H9 (cell line): ENCODE results near the gene SBK3. TPM values are rescaled to one million over a fixed set of nuclear protein-coding genes. Genes with fewer than 3 reads are reported as not detected.

Experiments used
- DNase-seq: peaks from one replicate; pipeline ENCODE4 v3.0.0-alpha.2; 2017
- H2AFZ ChIP-seq: one replicate; pipeline ENCODE4 v1.6.1; 2013; ENCODE audit warnings: mild to moderate bottlenecking, low read length, control low read depth, moderate library complexity
- H2AK5ac ChIP-seq: 2 replicates; pipeline ENCODE4 v1.6.1; 2013; ENCODE audit warnings: low read length, control low read depth, mixed read lengths; ENCODE audit not compliant: insufficient read length
- H2BK120ac ChIP-seq: one replicate; pipeline ENCODE4 v1.6.1; 2013; ENCODE audit warnings: low read depth, mild to moderate bottlenecking, low read length, control low read depth, inconsistent platforms; ENCODE audit not compliant: poor library complexity, severe bottlenecking
- H2BK12ac ChIP-seq: 2 replicates; pipeline ENCODE4 v1.6.1; 2013; ENCODE audit warnings: low read length, control low read depth, mixed read lengths, low read depth; ENCODE audit not compliant: insufficient read length
- H2BK15ac ChIP-seq: 2 replicates; pipeline ENCODE4 v1.6.1; 2013; ENCODE audit warnings: low read depth, low read length, control low read depth
- H2BK20ac ChIP-seq: one replicate; pipeline ENCODE4 v1.6.1; 2013; ENCODE audit warnings: low read depth, mild to moderate bottlenecking, low read length, control low read depth, inconsistent platforms; ENCODE audit not compliant: poor library complexity, severe bottlenecking
- H2BK5ac ChIP-seq: 2 replicates; pipeline ENCODE4 v1.6.1; 2013; ENCODE audit warnings: low read length, control low read depth, mixed read lengths; ENCODE audit not compliant: insufficient read length
- H3K14ac ChIP-seq: 2 replicates; pipeline ENCODE4 v1.6.1; 2013; ENCODE audit warnings: low read length, control low read depth; ENCODE audit not compliant: insufficient read depth
- H3K18ac ChIP-seq: 2 replicates; pipeline ENCODE4 v1.6.1; 2013; ENCODE audit warnings: low read depth, mild to moderate bottlenecking, mixed read lengths, low read length, control low read depth; ENCODE audit not compliant: insufficient read length
- H3K23ac ChIP-seq: 2 replicates; pipeline ENCODE4 v1.6.1; 2013; ENCODE audit warnings: low read length, control low read depth, mixed read lengths, low read depth; ENCODE audit not compliant: insufficient read length
- H3K23me2 ChIP-seq: 2 replicates; pipeline ENCODE4 v1.6.1; 2013; ENCODE audit warnings: low read depth, mild to moderate bottlenecking, mixed read lengths, low read length, control low read depth; ENCODE audit not compliant: insufficient read length, poor library complexity, severe bottlenecking
- H3K27ac ChIP-seq: 2 replicates; pipeline ENCODE4 v1.5.1; 2013; ENCODE audit warnings: low read length, control low read depth, mixed read lengths, low read depth; ENCODE audit not compliant: insufficient read length
- H3K27me3 ChIP-seq: 2 replicates; pipeline ENCODE4 v1.6.1; 2013; ENCODE audit warnings: low read length, control low read depth, inconsistent platforms; ENCODE audit not compliant: insufficient read depth
- H3K4ac ChIP-seq: 2 replicates; pipeline ENCODE4 v1.6.1; 2013; ENCODE audit warnings: low read depth, mild to moderate bottlenecking, control low read depth, inconsistent platforms, low read length, moderate library complexity
- H3K4me1 ChIP-seq: 2 replicates; pipeline ENCODE4 v1.6.1; 2013; ENCODE audit warnings: low read length, control low read depth, inconsistent platforms; ENCODE audit not compliant: insufficient read depth
- H3K4me2 ChIP-seq: 2 replicates; pipeline ENCODE4 v1.6.1; 2013; ENCODE audit warnings: low read length, control low read depth, mixed read lengths; ENCODE audit not compliant: insufficient read length, insufficient read depth
- H3K56ac ChIP-seq: 2 replicates; pipeline ENCODE4 v1.6.1; 2013; ENCODE audit warnings: low read depth, mild to moderate bottlenecking, mixed read lengths, low read length, control low read depth; ENCODE audit not compliant: insufficient read length
- H3K79me1 ChIP-seq: 2 replicates; pipeline ENCODE4 v1.6.1; 2013; ENCODE audit warnings: low read depth, mild to moderate bottlenecking, moderate library complexity, low read length, control low read depth, inconsistent platforms; ENCODE audit not compliant: insufficient read depth, poor library complexity, severe bottlenecking
- H3K79me2 ChIP-seq: 2 replicates; pipeline ENCODE4 v1.6.1; 2013; ENCODE audit warnings: low read length, control low read depth, inconsistent platforms; ENCODE audit not compliant: insufficient read depth
- H3K9ac ChIP-seq: 2 replicates; pipeline ENCODE4 v1.6.1; 2013; ENCODE audit warnings: low read length, control low read depth, mixed read lengths; ENCODE audit not compliant: insufficient read length; ENCODE audit errors: extremely low read depth
- H3K9me3 ChIP-seq: one replicate; pipeline ENCODE4 v1.6.1; 2013; ENCODE audit warnings: low read depth, low read length, inconsistent platforms; ENCODE audit not compliant: control insufficient read depth
- H3T11ph ChIP-seq: one replicate; pipeline ENCODE4 v1.6.1; 2013; ENCODE audit warnings: mild to moderate bottlenecking, low read length, control low read depth, inconsistent platforms
- H4K20me1 ChIP-seq: one replicate; pipeline ENCODE4 v1.6.1; 2013; ENCODE audit not compliant: control insufficient read depth, insufficient read length, insufficient read depth
- H4K5ac ChIP-seq: 2 replicates; pipeline ENCODE4 v1.6.1; 2013; ENCODE audit warnings: low read depth, mild to moderate bottlenecking, mixed read lengths, low read length, control low read depth; ENCODE audit not compliant: insufficient read length
- H4K8ac ChIP-seq: replicated peaks from 2 replicates; pipeline ENCODE4 v1.6.1; 2013; ENCODE audit warnings: low read length, control low read depth, mixed read lengths, low read depth; ENCODE audit not compliant: insufficient read length
- H4K91ac ChIP-seq: 2 replicates; pipeline ENCODE4 v1.6.1; 2013; ENCODE audit warnings: low read depth, mild to moderate bottlenecking, moderate library complexity, mixed read lengths, low read length, control low read depth; ENCODE audit not compliant: insufficient read length
- H3K27ac Mint-ChIP-seq, 3 experiments: 2 replicates in 2 of 3; 3 replicates in 1 of 3; pipeline ENCODE4 v1.8.0; 2020 to 2021; ENCODE audit warnings: mixed read lengths in 3 of 3, mild to moderate bottlenecking in 1 of 3, moderate library complexity in 1 of 3
- H3K27me3 Mint-ChIP-seq: 2 replicates; pipeline ENCODE4 v1.8.0; 2021; ENCODE audit warnings: low read depth, mild to moderate bottlenecking, moderate library complexity, mixed read lengths
- H3K36me3 Mint-ChIP-seq, 3 experiments: 2 replicates in 2 of 3; 3 replicates in 1 of 3; pipeline ENCODE4 v1.8.0; 2020 to 2021; ENCODE audit warnings: low read depth in 3 of 3, mixed read lengths in 3 of 3; ENCODE audit not compliant: insufficient read depth in 1 of 3
- H3K4me1 Mint-ChIP-seq, 2 experiments: 2 replicates each; pipeline ENCODE4 v1.8.0; 2020; ENCODE audit warnings: mixed read lengths in 2 of 2
- H3K4me3 Mint-ChIP-seq, 2 experiments: 2 replicates in 1 of 2; 3 replicates in 1 of 2; pipeline ENCODE4 v1.8.0; 2020 to 2021; ENCODE audit warnings: mild to moderate bottlenecking in 2 of 2, mixed read lengths in 2 of 2, moderate library complexity in 1 of 2
- H3K9me3 Mint-ChIP-seq, 2 experiments: 2 replicates in 1 of 2; 3 replicates in 1 of 2; pipeline ENCODE4 v1.8.0; 2020; ENCODE audit warnings: mild to moderate bottlenecking in 2 of 2, mixed read lengths in 2 of 2, moderate library complexity in 1 of 2
- WGBS: extraction: QIAGEN DNeasy Blood & Tissue Kit; methylation state at CpG from one replicate; pipeline ENCODE4 v1.1.7; 2013; ENCODE audit warnings: missing lambda C conversion rate, low lambda C conversion rate, mixed read lengths; ENCODE audit not compliant: insufficient read length; ENCODE audit errors: extremely low coverage; 5-methylcytosine and 5-hydroxymethylcytosine counted together
- total RNA-seq: library from RNA; stranded (reverse); gene quantifications from 2 replicates; pipeline ENCODE4 v1.2.1, GENCODE V29; 2021
- TF ChIP-seq, protein P1 (sequence below): fragments of 200-600 bp; sonication (generic); conservative IDR thresholded peaks from 3 replicates; pipeline ENCODE4 v1.8.0; 2021; ENCODE audit warnings: antibody characterized with exemption, mild to moderate bottlenecking

SBK3 gene
- total RNA-seq, 1 experiment from 2014 or later: 0.70 TPM

DNA sequence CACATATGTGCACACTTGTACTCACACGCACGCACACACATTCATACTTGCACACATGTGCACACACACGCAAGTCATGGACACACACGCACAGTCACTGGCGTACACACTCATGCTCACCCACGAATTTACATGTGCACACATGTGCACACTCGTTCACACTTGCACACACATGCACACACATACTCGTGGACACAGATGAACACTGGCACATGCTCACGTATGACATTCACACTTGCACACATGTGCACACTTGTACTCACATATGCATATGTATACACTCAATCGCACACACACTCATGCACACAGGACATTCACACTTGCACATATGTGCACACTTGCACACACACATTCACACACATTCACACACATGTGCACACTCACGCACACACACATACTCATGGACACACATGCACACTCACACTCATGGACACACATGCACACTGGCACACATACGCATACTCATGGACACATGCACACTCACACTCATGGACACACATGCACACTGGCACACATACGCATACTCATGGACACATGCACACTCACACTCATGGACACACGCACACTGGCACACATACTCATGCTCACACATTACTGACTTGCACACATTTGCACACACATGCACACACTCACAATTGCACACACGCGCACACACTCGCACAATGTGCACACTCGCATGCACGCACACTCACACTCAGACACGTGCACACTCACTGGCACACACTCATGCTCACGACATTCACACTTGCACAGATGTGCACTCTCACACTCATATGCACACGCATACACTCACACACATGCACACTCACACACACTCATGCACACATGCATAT, 17.9 kb downstream of the SBK3 start:
- H3K4me2 ChIP-seq: no peak overlapping the region
- H3K27ac Mint-ChIP-seq: no peak overlapping the region
- H3K79me1 ChIP-seq: no peaks in the 10 kb centered on the region
- H3K27me3 Mint-ChIP-seq: peaks cover 4% of the 10 kb centered on the region; the same call in 1 of the 2 replicates
- no peak overlapping the region for H2BK120ac ChIP-seq
- no peaks in the 10 kb centered on the region for H3K79me2 ChIP-seq
- no peak overlapping the region for H3K4me3 Mint-ChIP-seq
- no peaks in the 10 kb centered on the region for H3K36me3 Mint-ChIP-seq
- H3K4me1 Mint-ChIP-seq: no peaks in the 10 kb centered on the region; a peak in 1 of 4 replicates
- no peaks in the 10 kb centered on the region for H3K9me3 Mint-ChIP-seq
- H3K27me3 ChIP-seq: no peaks in the 10 kb centered on the region
- H3K9me3 ChIP-seq: no peaks in the 10 kb centered on the region
- no peak overlapping the region for H2AK5ac ChIP-seq
- no peak overlapping the region for H3K23ac ChIP-seq
- H3K23me2 ChIP-seq: no peaks in the 10 kb centered on the region
- H3K14ac ChIP-seq: no peak overlapping the region
- no peak overlapping the region for H2BK15ac ChIP-seq
- no peak overlapping the region for H2BK12ac ChIP-seq
- H2AFZ ChIP-seq: no peak overlapping the region
- no peak overlapping the region for H3K4ac ChIP-seq
- H3K4me1 ChIP-seq: no peaks in the 10 kb centered on the region; the same call in 1 of the 2 replicates
- no peak overlapping the region for H3T11ph ChIP-seq
- no peak overlapping the region for H4K8ac ChIP-seq
- WGBS: no CpG with 5 or more reads among the region's 22 CpGs
- DNase-seq: no peak
- H3K18ac ChIP-seq: no peak overlapping the region
- H3K27ac ChIP-seq: no peak overlapping the region
- no peak overlapping the region for H3K56ac ChIP-seq
- no peaks in the 10 kb centered on the region for H4K20me1 ChIP-seq
- H2BK5ac ChIP-seq: no peak overlapping the region
- TF ChIP-seq, protein P1, sequence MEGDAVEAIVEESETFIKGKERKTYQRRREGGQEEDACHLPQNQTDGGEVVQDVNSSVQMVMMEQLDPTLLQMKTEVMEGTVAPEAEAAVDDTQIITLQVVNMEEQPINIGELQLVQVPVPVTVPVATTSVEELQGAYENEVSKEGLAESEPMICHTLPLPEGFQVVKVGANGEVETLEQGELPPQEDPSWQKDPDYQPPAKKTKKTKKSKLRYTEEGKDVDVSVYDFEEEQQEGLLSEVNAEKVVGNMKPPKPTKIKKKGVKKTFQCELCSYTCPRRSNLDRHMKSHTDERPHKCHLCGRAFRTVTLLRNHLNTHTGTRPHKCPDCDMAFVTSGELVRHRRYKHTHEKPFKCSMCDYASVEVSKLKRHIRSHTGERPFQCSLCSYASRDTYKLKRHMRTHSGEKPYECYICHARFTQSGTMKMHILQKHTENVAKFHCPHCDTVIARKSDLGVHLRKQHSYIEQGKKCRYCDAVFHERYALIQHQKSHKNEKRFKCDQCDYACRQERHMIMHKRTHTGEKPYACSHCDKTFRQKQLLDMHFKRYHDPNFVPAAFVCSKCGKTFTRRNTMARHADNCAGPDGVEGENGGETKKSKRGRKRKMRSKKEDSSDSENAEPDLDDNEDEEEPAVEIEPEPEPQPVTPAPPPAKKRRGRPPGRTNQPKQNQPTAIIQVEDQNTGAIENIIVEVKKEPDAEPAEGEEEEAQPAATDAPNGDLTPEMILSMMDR: no peak
- no peak overlapping the region for H3K9ac ChIP-seq
- H4K91ac ChIP-seq: no peak overlapping the region
- H2BK20ac ChIP-seq: no peak overlapping the region
- H4K5ac ChIP-seq: no peak overlapping the region
